ENCODE results near the gene HSD17B12.
"Not testable (repeated sequence)": the region's sequence is repeated elsewhere in the genome, so short reads cannot be mapped to it uniquely, and the experiment has no call there.

HSD17B12 gene

DNA sequence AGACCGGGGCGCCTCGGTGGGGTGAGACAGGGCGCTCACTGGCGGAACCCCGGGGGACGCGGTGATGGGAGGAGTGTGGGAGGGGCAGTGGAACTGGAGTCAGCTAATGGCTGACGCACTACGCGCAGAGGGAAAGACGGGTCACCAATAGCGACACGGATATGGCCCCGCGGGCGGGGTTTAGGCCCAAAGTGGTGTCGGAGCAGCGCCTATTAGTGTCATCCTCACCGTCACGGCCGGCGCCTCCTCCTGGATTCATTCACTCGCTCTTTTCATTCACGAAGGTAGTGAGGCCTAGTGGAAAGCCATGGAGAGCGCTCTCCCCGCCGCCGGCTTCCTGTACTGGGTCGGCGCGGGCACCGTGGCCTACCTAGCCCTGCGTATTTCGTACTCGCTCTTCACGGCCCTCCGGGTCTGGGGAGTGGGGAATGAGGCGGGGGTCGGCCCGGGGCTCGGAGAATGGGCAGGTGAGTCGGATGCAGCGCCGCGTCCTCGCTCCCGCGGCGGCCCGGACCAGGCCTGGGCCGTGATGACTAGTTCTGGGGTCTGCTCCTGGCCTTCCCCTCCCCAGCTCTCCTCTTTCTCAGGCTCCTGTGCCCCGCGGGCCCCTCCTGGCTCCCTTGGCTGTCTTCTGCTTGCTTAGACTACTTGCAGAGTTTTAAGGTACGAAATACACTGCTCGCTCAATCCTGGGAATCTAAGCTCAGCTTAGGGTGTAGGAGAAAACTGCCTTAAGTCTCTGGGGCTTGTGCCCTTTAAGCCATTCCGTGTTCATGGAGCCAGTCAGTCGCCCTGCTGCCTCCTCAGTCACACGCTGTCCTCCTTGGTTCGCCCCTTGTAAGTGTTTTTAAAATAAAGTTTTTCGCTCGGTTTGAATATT, at the start of gene HSD17B12:
TSS of gene HSD17B12 (plus strand) at position 218 of the 880 bp plus-strand sequence. CDS start at position 308, 90 bp downstream.
- DNase-seq (ENCODE audit: low read depth in 1 of 2, low spot score in 1 of 2): peak; percentile 96 to 98

DNA sequence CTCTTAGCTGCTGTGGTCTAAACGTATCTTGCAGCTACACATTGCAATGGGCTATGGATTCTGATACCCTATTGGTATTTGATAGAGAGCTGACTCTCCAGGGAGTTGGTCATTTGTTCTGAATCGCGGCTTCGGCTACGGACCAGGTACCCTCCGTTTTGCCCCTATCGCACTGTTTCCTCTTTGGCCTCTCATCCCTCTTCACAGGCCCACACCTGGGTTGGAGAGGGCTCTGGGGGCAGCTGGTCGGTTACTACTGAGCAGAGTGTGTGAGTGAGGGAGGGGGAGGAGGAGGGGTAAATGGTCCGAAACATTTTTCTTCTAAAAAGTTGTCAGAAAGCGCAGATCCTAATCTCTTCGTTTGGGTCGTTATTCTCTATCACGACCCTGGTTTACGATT, 48.8 kb upstream of the HSD17B12 start:
- no peak for DNase-seq (ENCODE audit: low read depth in 1 of 2, low spot score in 1 of 2)

DNA sequence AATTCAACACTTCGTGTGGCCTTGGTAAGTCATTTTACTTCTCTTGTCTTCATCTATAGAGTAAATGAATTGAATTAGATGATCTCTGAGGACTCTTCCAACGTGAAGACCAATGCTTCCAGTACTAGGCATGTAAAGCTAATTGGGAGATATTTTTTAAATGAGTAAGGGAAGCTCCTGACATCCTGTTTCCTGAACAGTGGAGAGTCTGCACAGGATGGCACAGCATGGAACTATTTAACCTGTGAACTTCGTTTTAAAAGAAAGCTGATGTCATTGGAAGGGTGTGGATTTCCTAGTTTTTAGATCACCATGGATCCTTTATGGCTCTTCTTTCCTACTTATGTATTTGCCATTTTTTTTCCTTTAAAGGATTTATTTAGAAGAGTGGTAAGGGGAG, 48.4 kb upstream of the HSD17B12 start:
- no peak for DNase-seq (ENCODE audit: low read depth in 1 of 2, low spot score in 1 of 2)

DNA sequence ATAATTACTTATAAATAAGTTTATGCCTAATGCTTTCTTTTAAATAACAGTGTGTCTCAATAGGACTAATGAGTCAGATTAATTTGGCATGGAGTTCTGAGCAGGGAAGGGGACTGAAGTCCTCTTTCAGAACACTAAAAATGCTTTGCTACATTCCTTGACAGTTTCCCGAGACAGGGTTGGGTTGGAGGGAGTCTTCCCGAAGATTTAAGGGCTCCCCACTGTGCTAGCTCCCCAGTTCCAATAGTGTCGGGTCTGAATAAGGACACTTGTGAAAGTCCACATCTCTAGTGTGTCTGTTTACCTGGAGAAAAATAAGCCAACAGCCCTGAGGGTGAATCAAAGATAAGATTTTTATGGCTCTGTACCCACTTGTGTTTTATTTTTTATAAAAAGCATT, 41.8 kb upstream of the HSD17B12 start:
- DNase-seq (ENCODE audit: low read depth in 1 of 2, low spot score in 1 of 2): no peak

DNA sequence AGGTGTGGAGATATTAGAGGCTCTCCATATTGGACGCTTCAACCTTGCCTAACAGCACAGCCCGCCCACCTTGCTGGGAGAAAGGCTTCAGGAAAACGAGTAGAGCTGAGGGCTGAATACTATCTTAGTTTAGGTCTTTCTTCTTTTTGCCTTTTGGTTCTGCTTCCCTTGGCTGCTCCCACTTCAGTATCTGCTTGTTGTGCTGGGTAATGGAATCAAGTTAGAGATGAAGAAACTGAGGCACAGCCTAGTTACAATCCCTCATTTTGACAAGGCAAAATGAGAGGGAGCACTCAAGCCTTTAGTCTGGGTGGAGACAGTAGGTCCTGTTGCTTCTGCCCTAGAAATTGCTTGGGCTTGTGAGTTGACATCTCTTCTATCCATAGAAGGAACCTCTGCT, 41.3 kb upstream of the HSD17B12 start:
- DNase-seq (ENCODE audit: low read depth in 1 of 2, low spot score in 1 of 2): no peak

DNA sequence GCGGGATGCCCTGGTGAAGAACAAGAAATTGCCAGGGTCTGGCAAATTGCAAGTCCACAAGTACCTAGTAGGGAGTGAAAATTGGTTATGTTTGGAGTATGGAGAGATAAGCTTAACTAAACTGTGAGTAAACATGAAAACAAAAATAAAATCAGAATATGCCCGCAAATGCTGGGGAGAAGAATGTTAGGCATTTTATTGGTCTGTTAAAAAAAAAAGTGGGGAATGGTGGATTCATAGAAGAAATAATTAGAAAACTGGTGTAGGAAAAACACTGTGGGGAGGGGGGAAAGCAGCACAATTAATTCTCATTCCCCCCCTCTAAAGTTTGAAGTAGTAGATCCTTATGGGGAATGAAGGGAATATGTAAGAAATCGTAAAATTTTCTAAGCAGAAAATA, 40.6 kb upstream of the HSD17B12 start:
- no peak for DNase-seq (ENCODE audit: low read depth in 1 of 2, low spot score in 1 of 2)

DNA sequence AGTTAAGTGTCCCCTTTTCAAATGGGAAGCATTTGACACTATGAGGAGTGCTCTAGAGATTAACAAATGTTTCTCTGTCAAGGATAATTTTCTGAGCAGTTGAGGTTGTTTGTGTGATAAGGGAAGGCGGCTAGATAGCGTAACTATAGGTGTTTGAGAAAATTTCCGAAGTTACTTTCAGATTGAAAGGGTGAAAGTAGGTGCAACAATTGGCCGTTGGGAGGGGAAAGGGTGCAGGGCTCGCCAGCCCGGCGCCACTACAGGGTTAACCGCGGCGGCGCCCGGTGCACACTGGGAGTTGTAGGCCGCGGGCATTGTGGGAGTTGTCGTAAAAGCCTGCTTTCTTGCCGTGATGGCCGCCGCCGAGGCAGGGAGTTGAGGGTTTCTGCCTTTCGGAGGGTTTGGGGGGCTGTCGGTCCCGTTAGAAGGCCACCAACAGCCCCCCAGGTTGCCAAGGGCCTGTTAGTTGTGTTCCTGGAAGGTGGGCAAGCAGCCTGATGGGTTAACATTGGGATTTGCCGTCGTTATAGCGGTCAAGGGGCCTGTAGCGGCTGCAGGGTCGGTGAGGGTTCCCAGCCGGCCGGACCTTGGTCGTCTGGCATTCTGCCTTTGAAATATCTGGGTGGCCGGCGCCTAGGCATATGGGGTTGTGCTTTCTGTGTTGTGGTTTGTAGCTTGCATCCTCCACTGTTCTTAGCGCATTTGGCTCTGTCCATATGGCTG, 36.5 kb upstream of the HSD17B12 start:
- DNase-seq (ENCODE audit: low read depth in 1 of 2, low spot score in 1 of 2): peak; percentile 68 to 75

DNA sequence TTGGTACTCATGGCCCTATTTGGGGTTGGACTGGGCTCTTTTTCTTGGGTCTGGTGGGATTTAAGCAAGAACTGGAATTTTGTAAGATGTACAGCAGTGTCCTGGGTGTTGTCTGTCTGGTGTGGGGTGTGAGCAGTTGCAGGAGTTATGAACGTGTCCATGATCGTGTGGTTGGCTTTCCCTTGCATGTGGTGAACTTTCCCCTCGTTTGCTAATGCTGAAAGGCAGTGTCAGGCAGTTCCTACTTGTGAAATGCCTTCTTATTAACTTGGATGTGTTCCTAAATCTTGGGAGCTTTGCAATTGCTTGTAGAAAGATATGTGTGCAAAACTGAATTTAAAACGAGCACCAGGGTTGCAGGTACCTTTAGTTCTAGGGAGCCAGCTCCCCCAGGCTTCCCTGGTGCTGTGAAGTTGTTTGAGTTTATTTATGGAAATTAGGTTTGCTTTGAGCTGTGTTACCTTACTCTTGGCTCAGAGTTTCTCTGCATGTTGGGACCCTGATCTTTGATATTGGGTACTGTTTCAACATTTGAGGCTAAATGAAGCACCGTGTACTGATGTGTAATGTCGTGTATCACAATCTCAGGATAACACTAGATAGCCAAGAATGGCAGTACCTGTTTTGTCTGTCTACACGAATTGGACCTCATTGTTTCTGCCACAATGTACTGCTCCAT, 35.8 kb upstream of the HSD17B12 start:
- no peak for DNase-seq (ENCODE audit: low read depth in 1 of 2, low spot score in 1 of 2)

DNA sequence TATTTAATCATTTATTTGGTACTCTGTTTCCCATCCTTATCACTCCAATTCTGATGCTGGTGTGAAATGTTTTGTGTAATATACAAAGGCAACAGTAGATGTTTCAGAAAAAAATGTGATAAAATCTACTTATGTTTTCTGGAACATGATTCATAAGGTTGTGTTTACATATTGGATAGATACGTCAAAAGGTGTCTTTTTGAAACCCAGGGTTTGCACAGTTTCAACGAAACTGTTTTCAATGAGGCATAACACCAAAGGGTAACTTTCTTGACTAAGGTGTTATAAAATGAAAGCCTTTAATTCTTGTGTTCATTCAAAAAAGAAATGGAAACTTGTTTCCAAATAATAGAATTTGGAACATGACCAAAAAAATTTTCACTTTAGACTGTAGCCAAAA, 33.8 kb upstream of the HSD17B12 start:
- DNase-seq (ENCODE audit: low read depth in 1 of 2, low spot score in 1 of 2): no peak

DNA sequence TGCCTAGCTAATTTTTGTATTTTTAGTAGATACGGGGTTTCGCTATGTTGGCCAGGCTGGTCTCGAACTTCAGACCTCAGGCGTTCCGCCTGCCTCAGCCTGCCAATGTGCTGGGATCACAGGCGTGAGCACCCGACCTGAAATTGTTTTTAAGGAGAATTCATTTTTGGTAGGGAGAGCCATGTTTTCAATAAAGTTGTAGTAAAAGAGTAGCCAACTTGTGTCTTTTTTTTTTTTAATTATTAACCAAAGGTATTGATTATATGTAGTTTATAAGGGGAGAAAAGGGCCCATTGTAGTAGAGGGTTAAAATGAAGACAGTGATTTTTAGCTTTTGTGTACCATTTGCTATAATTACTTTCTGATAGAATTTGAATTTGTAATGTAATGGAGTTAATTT, 31.6 kb upstream of the HSD17B12 start:
- no peak for DNase-seq (ENCODE audit: low read depth in 1 of 2, low spot score in 1 of 2)

DNA sequence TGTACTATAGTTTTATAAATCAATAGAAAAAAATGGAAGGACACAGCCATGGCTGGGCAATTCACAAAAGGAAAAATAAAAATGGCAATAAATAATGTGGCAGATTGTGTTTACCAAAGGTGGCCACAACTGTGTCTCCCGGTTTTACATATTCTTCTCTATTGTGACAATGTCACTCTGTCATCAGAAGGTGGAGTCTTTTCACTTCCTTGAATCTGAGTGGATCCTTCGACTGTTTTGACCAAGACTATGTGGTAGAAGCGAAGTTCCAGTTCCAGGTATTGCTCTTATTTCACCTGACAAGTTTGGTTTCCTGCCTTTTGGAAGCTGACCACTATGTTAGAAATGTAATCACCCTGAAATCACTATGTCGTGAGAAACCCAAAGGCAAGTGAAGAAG, 31.0 kb upstream of the HSD17B12 start:
- no peak for DNase-seq (ENCODE audit: low read depth in 1 of 2, low spot score in 1 of 2)

DNA sequence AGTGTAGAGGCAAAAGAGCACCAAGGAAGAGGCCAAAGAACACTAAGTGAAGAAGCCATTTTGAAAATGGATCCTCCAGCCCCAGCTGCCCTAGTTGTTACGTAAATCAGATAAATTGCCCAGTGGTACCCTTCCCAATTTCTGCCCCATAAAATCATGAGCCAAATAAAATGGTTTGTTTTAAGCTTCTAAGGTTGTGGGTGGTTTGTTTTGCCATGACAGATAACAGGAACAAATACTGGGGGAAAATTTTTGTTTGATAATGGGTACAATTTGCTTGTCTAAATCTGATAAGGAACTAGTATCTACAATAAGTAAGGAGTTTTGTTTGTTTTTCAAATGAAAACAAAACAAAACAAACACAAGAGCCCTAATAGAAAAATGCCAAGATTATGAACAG, 30.6 kb upstream of the HSD17B12 start:
- DNase-seq (ENCODE audit: low read depth in 1 of 2, low spot score in 1 of 2): no peak

DNA sequence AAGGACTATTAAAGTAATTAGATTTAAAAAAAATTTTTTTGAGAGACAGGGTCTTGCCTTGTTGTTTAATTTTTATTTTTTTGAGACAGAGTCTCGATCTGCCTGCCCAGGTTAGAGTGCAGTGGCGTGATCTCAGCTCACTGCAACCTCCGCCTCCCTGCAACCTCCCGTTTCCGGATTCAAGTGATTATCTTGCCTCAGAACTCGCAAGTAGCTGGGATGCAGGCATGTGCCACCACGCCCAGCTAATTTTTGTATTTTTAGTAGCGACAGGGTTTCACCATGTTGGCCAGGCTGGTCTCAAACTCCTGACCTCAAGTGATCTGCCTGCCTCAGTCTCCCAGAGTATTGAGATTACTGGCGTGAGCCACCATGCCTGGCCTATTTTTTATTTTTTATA, 17.5 kb upstream of the HSD17B12 start:
- not testable (repeated sequence) for DNase-seq (ENCODE audit: low read depth in 1 of 2, low spot score in 1 of 2)

DNA sequence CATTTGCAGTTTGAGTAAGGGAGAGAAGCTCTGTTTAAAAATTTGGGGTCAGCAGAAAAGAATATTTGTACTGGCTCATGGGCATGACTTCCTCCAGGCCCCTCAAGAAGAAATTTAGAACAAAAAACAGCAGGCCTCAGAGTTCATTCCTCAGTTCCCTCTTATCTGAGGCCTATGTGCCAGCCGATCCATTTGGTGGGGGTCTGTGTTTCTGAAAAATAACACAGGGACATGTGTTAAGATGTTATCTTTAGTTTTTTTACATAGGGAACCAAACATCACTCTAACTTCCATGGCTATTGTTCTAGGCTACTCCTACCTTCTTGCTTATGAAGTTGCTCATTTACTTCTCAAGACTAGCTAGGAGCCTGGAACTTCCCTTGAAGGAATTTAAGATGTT, 16.2 kb upstream of the HSD17B12 start:
- DNase-seq (ENCODE audit: low read depth in 1 of 2, low spot score in 1 of 2): no peak

DNA sequence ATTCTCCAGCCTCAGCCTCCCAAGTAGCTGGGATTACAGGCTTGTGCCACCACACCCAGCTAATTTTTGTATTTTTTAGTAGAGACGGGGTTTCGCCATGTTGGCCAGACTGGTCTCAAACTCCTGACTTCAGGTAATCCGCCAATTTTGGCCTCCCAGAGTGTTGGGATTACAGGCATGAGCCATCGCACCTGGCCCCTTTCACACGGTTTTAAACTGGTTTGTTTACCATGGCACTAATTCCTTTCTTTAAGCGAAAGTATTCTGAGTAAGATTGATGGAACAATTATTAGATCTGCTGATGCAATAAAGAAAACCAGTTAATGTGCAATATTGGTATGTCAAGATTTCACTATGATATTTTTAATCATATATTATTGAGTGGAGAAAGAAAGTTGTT, 9.3 kb upstream of the HSD17B12 start:
- not testable (repeated sequence) for DNase-seq (ENCODE audit: low read depth in 1 of 2, low spot score in 1 of 2)

DNA sequence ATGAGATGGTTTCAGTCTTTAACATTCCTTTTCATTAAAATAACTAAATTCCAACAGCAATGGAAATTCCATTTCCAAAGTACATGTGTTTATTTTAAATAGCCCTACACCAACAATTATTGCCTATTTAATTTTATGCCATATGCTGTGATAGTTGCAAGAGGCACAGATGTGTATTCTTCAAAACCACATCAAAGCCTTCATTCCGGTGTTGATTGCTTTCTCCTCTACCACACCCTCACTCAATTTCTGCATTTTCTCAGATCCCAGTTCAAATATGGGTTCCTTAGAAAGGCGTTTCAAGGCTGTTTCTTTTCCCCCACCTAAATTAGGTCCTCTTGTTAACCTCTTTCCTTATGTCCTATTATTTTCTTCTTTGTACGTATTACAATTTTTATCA, 6.0 kb upstream of the HSD17B12 start:
- no peak for DNase-seq (ENCODE audit: low read depth in 1 of 2, low spot score in 1 of 2)

DNA sequence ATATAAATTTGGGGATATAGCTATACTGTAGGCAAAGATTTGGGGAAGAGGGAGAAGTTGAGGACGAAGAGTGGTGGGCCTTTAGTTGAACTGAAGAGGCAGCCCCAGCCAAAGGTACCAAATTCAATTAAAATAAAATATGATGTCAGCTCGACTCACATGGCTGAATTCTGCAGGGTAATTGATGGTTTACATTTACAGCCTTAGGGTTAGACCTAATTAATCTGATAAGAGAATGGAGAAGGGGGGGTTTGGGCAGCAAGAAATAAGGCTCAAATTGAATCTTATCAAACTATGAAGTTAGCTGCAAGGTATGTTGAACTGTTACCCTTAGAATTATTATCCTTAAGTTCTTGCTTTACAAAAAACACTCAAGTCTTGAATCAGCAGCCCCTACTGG, 3.6 kb upstream of the HSD17B12 start:
- DNase-seq (ENCODE audit: low read depth in 1 of 2, low spot score in 1 of 2): no peak

DNA sequence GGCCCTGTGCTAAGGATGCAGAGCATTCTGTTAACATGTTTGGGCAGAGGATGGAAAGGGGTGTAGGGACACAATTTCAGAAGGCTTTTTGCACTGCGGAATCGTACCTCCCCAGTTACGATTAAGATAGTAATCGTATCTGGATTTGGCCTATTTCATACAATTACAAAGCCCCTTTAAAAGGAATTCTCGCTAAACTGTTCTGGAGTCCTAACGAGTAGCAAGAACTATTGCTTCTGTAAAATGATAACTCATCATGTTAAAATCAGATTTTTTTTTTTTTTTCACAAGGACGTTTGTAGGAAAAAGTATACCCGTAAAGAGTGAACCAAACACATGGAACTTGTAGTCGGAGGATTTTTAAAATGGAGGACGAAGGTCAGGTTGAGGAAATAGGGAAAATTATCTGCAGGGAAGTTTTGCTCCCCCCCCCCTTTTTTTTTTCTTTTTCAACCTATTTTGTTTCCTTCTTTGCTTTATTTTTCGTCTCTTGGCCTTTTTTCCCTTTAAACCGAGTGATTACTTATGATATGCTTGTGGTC, 934 bp downstream of the HSD17B12 start:
- DNase-seq (ENCODE audit: low read depth in 1 of 2, low spot score in 1 of 2): no peak

DNA sequence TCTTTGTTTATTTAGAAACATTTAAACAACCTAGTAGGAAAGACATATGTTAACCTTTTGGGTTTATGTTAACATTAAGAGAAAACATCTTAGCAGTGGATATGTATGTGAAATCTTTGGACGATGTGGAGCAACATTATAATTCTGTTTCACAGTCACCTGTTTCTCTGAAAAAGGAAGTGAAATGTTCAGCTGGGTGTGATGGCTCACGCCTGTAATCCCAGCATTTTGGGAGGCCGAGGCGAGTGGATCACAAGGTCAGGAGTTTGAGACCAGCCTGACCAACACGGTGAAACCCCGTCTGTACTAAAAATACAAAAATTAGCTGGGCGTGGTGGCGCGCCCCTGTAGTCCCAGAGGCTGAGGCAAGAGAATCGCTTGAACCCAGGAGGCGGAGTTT, 1.5 kb downstream of the HSD17B12 start:
- not testable (repeated sequence) for DNase-seq (ENCODE audit: low read depth in 1 of 2, low spot score in 1 of 2)

DNA sequence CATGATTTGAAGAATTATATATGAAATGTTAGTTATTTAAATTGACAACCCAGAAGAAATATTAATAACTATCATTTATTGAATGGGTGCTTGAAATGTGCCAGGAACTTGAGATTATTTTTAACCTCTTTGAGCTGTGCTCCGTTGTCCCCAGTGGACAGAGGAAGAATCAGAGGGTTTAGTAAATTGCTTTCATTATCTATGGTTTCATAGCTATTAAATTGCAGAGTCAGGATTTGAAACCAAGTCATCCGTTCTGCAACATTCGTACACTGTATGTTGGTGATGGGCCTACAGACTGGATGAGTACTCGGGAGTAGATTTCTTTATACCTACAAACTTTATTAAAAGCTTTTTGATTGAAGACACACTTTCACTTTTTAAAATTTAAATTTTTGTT, 4.9 kb downstream of the HSD17B12 start:
- no peak for DNase-seq (ENCODE audit: low read depth in 1 of 2, low spot score in 1 of 2)

DNA sequence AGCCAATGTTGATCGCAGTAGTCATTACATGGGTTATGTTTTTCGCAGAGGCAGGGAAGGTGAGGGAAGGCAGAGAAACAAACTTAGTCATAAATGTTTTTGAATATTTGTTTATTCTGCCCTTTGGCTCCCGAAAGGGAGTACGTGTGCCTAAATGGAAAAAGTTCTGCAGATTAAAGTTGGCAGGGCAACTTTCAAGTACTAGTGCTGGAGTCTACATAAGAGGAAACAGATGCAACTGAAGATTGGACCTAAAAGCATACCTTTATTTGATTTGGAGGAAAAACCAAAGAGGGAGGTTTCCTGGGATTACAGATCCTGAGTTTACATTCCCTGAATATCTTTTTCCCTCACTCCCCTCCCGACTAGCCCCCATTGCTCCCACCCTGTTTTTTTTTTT, 5.7 kb downstream of the HSD17B12 start:
- no peak for DNase-seq (ENCODE audit: low read depth in 1 of 2, low spot score in 1 of 2)
